ENCODE results near the gene CYB5RL. TPM values are rescaled to one million over a fixed set of nuclear protein-coding genes. Genes with fewer than 3 reads are reported as not detected.

Gene CYB5RL
- total and polyA plus RNA-seq, 2 of the 8 experiments (the other 6 are each of a cell fraction or from before 2014, with no cell fraction given), result 13.2 to 14.1 TPM

DNA sequence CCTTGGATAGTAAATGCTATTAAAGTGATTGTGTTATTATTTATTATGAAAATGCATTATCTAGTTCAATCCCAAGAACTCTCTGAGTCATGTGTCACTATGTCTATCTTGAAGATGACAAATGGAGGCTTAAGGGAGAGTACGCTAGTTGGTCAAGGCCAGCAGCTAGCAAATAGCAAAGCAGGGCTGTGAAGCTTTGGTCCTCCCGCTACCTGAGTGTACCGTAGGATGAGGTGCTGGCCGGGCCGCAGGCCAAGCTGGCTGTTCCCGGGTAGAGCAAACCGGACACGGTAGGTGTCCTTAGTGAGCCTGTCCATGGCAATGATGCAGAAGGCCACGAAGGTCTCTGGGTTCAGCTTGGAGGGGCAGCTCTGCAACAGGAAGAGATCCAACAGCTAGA, 9.3 kb downstream of the CYB5RL start:
- FAIRE-seq (no peak), DNase-seq (ENCODE audit: low read depth in 1 of 2, low spot score in 2 of 2) (no peak)
- ChIA-PET POLR2A (ENCODE audit: partially characterized antibody) (interaction anchor here (1.1 to 2.2 kb wide), 4 partner anchors 9 to 69 kb away, joined by 3 to 7 read pairs (median 4); partner anchors contain the start of genes CYB5RL and MRPL37), CTCF (ENCODE audit: partially characterized antibody) (interaction anchor here (0.8 to 4.0 kb wide), 5 partner anchors 9 to 67 kb away, joined by 3 to 26 read pairs (median 3); no protein-coding TSS in a partner anchor)
- no peaks in the 10 kb centered on the region for H3K79me2 ChIP-seq (ENCODE audit: control insufficient read depth in 1 of 2, insufficient read depth in 2 of 2, low read length in 2 of 2)
- no peak overlapping the region for H2BK15ac ChIP-seq (ENCODE audit: low read length)
- H3K23ac ChIP-seq (ENCODE audit: insufficient read length), result no peak overlapping the region
- H4K5ac ChIP-seq (ENCODE audit: insufficient read length, low read depth, low read length), result no peak overlapping the region
- peaks cover 0 to 6% (median 5%) of the 10 kb centered on the region in 4 experiments; a peak in 3 of 8 replicates for H3K36me3 ChIP-seq (ENCODE audit: control insufficient read depth in 2 of 4, insufficient read depth in 4 of 4, low read length in 3 of 4)
- H3K27me3 ChIP-seq (replicated peaks in 1 of 4; ENCODE audit: control insufficient read depth in 3 of 4, extremely low read depth in 1 of 4, insufficient read depth in 3 of 4, low read length in 3 of 4), result no peaks in the 10 kb centered on the region
- H3K27ac ChIP-seq (ENCODE audit: low read depth, low read length), result no peak overlapping the region
- no peak overlapping the region for H3K56ac ChIP-seq (replicated peaks; ENCODE audit: insufficient read length, low read depth, low read length)
- H3K4me3 ChIP-seq (ENCODE audit: extremely low read depth in 1 of 4, insufficient read depth in 2 of 4, low read depth in 3 of 4, low read length in 4 of 4), result no peak overlapping the region
- H3K4me1 ChIP-seq (replicated peaks in 1 of 4; ENCODE audit: control insufficient read depth in 3 of 4, insufficient read depth in 4 of 4, low read length in 3 of 4), result no peaks in the 10 kb centered on the region
- H4K20me1 ChIP-seq (replicated peaks in 1 of 2; ENCODE audit: control insufficient read depth in 1 of 2, insufficient read depth in 2 of 2, low read length in 2 of 2), result peaks cover 0 to 2% of the 10 kb centered on the region in 2 experiments
- 0 out of 2 replicates have a peak, but pooled peaks cover 2% of the 10 kb centered on the region for H3K79me1 ChIP-seq (ENCODE audit: low read depth, low read length)
- no peak overlapping the region for H2BK5ac ChIP-seq (ENCODE audit: low read depth, low read length)
- no peak overlapping the region for H2AK5ac ChIP-seq (ENCODE audit: low read depth, low read length)
- H2BK20ac ChIP-seq (ENCODE audit: low read length), result no peak overlapping the region
- H2BK120ac ChIP-seq (replicated peaks; ENCODE audit: low read depth, low read length), result no peak overlapping the region
- H3K9ac ChIP-seq (replicated peaks in 1 of 4; ENCODE audit: extremely low read depth in 1 of 4, low read depth in 3 of 4, low read length in 3 of 4), result no peak overlapping the region
- no peaks in the 10 kb centered on the region for H3K23me2 ChIP-seq (ENCODE audit: low read depth, low read length)
- no peak overlapping the region for H3K4me2 ChIP-seq (ENCODE audit: insufficient read depth in 1 of 2, low read depth in 2 of 2, low read length in 2 of 2)
- H2AFZ ChIP-seq (ENCODE audit: low read length), result no peak overlapping the region
- no peak overlapping the region for H3K18ac ChIP-seq (ENCODE audit: extremely low read depth, low read length)
- H4K91ac ChIP-seq (replicated peaks; ENCODE audit: insufficient read length, low read length), result no peak overlapping the region
- no peak overlapping the region for H4K8ac ChIP-seq (ENCODE audit: extremely low read depth, insufficient read depth, low read length)
- no peak overlapping the region for H3K14ac ChIP-seq (ENCODE audit: insufficient read length)
- whole genome bisulfite sequencing, 2 experiments (ENCODE audit: extremely low coverage in 1 of 2, insufficient coverage in 1 of 2, insufficient read length in 1 of 2, insufficient replicate concordance in 2 of 2, low coverage in 1 of 2, low lambda C conversion rate in 2 of 2, missing lambda C conversion rate in 1 of 2), result 90% methylated on average over 9 of the region's 9 CpGs; no CpG with 5 or more reads in 1 of the 2 experiments
- no peak overlapping the region for H3K4ac ChIP-seq (replicated peaks; ENCODE audit: insufficient read length, low read depth, low read length)
- no peaks in the 10 kb centered on the region for H3K9me3 ChIP-seq (ENCODE audit: insufficient read depth in 2 of 2, low read depth in 1 of 2, low read length in 1 of 2)
- no peak overlapping the region for H2BK12ac ChIP-seq (ENCODE audit: low read depth, low read length)
- no peak for TF ChIP-seq KDM1A (IDR thresholded peaks at IDR 0.05; ENCODE audit: borderline replicate concordance, low read length)
- no peak for TF ChIP-seq PHF8 (conservative IDR thresholded peaks at IDR 0.05; ENCODE audit: low read depth, low read length)
- no peak for TF ChIP-seq EP300 (IDR thresholded peaks at IDR 0.05; ENCODE audit: borderline replicate concordance in 1 of 2, low read depth in 2 of 2, low read length in 2 of 2)
- no peak for TF ChIP-seq SP4 (IDR thresholded peaks at IDR 0.05; ENCODE audit: low read length)

Measured in H1 (cell line).